T-cell (primary cell): ENCODE measurements around the gene PARS2. TPM values are rescaled to one million over a fixed set of nuclear protein-coding genes. Genes with fewer than 3 reads are reported as not detected.

Experiments
- ATAC-seq, 4 experiments: fragments of 200-7000 bp in 3 of 4; fragments of 150-1000 bp in 1 of 4; cut with Tn5 transposase; replicated peaks in 1 of 4; 1 replicate in 3 of 4; 2 replicates in 1 of 4; pipeline ENCODE4 v1.10.0; 2021; ENCODE audit warnings: moderate library complexity in 3 of 4, mild to moderate bottlenecking in 2 of 4, moderate number of reproducible peaks in 1 of 4
- CTCF ChIA-PET, 2 donors: fragments of 300-600 bp; sonication (Branson Sonifier 250); formaldehyde crosslinking; loops; one replicate each; lab custom pipeline; 2022; ENCODE audit warnings: antibody characterized with exemption in 2 of 2; lab: Charles Lee
- POLR2A ChIA-PET, 2 donors: fragments of 300-600 bp; sonication (Branson Sonifier 250); formaldehyde crosslinking; loops; one replicate each; lab custom pipeline; 2022; ENCODE audit warnings: antibody characterized with exemption in 2 of 2; lab: Charles Lee
- DNase-seq, 35 experiments: peaks; one replicate each; pipeline versions ENCODE4 v3.0.0 to v3.0.0-alpha.2; 2013 to 2023
- H3K27ac ChIP-seq: one replicate; pipeline ENCODE4 v1.5.1; 2013; ENCODE audit warnings: low read length
- H3K27me3 ChIP-seq, 2 experiments: replicated peaks in 1 of 2; 1 replicate in 1 of 2; 2 replicates in 1 of 2; pipeline versions ENCODE4 v1.6.1 to v1.7.0; 2013; ENCODE audit warnings: low read length in 1 of 2, mixed read lengths in 1 of 2; ENCODE audit not compliant: control insufficient read depth in 2 of 2, insufficient read depth in 2 of 2; ENCODE audit errors: extremely low read depth in 1 of 2
- H3K36me3 ChIP-seq, 2 donors: 1 replicate in 1 of 2; 2 replicates in 1 of 2; pipeline versions ENCODE4 v1.6.1 to v1.7.0; 2013; ENCODE audit warnings: low read length in 1 of 2; ENCODE audit not compliant: control insufficient read depth in 2 of 2, insufficient read depth in 1 of 2; ENCODE audit errors: extremely low read depth in 1 of 2
- H3K4me1 ChIP-seq, 2 experiments: 1 replicate in 1 of 2; 2 replicates in 1 of 2; pipeline versions ENCODE4 v1.6.1 to v1.7.0; 2013; ENCODE audit warnings: low read length in 2 of 2, mixed read lengths in 1 of 2; ENCODE audit not compliant: insufficient read depth in 2 of 2, control insufficient read depth in 1 of 2; ENCODE audit errors: extremely low read depth in 1 of 2
- H3K4me3 ChIP-seq, 2 donors: 1 replicate in 1 of 2; 2 replicates in 1 of 2; pipeline versions ENCODE4 v1.5.1 to v1.7.0; 2013; ENCODE audit warnings: mild to moderate bottlenecking in 2 of 2, low read length in 1 of 2, moderate library complexity in 1 of 2; ENCODE audit not compliant: control insufficient read depth in 1 of 2; ENCODE audit errors: extremely low read depth in 1 of 2
- H3K9me3 ChIP-seq: 2 replicates; pipeline ENCODE4 v1.7.0; 2013
- H3K27ac Mint-ChIP-seq, 2 donors: one replicate each; pipeline ENCODE4 v1.8.0; 2020 to 2021; ENCODE audit warnings: mild to moderate bottlenecking in 2 of 2, mixed read lengths in 2 of 2
- H3K27me3 Mint-ChIP-seq, 2 donors: one replicate each; pipeline ENCODE4 v1.8.0; 2021 to 2022; ENCODE audit warnings: mixed read lengths in 2 of 2
- H3K36me3 Mint-ChIP-seq: one replicate; pipeline ENCODE4 v1.8.0; 2021; ENCODE audit warnings: mixed read lengths
- H3K4me1 Mint-ChIP-seq, 3 donors: one replicate each; pipeline ENCODE4 v1.8.0; 2020 to 2022; ENCODE audit warnings: mixed read lengths in 3 of 3, mild to moderate bottlenecking in 1 of 3
- H3K4me3 Mint-ChIP-seq, 3 donors: one replicate each; pipeline ENCODE4 v1.8.0; 2020 to 2022; ENCODE audit warnings: mild to moderate bottlenecking in 3 of 3, mixed read lengths in 3 of 3, moderate library complexity in 3 of 3
- H3K9me3 Mint-ChIP-seq, 3 donors: one replicate each; pipeline ENCODE4 v1.8.0; 2020 to 2022; ENCODE audit warnings: mixed read lengths in 3 of 3
- WGBS: methylation state at CpG from one replicate; pipeline ENCODE4 v1.1.5; 2013; ENCODE audit warnings: missing lambda C conversion rate; ENCODE audit not compliant: insufficient coverage; 5-methylcytosine and 5-hydroxymethylcytosine counted together
- total RNA-seq, 35 experiments: library from RNA in 6 of 35; stranded (reverse) in 6 of 35; fragments of 120-200 nt in 1 of 35; gene quantifications; one replicate each; pipeline versions ENCODE4 v1.2.1 to v1.2.4 and lab custom pipeline; 2013 to 2026

PARS2 gene
- total RNA-seq, 5 donors from 2014 or later (not counting 1 experiment from before 2014, with no cell fraction given) = 0.68 to 6.6 (median 6.0) TPM

DNA sequence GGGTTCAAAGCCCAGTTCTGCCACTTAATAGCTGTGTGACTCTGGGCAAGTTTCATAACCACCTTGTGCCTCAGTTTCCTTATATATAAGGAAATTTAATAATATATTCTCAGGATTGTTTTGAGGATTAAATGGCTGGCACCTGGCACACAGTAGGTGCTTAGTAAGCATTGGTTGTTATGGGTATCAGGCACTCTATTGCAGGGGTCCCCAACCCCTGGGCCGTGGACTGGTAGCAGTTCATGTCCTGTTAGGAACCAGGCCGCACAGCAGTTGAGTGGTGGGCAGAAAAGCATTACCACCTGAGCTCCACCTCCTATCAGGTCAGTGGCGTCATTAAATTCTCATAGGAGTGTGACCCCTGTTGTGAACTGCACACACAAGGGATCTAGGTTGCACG is 18.5 kb downstream of the PARS2 start:
- no peaks in the 10 kb centered on the region for H3K4me1 ChIP-seq
- no peak overlapping the region for H3K4me3 ChIP-seq
- H3K27me3 ChIP-seq = no peaks in the 10 kb centered on the region
- Mint-ChIP-seq H3K36me3 (peaks cover 23% of the 10 kb centered on the region), H3K9me3 (no peaks in the 10 kb centered on the region), H3K4me1 (no peaks in the 10 kb centered on the region), H3K4me3 (no peak overlapping the region), H3K27me3 (no peaks in the 10 kb centered on the region), H3K27ac (no peak overlapping the region)
- DNase-seq = no peak
- WGBS = 97% methylated on average over 3 of the region's 4 CpGs
- CTCF ChIA-PET = no interaction called here
- H3K9me3 ChIP-seq = no peaks in the 10 kb centered on the region
- no peak overlapping the region for H3K27ac ChIP-seq
- ATAC-seq = no peak
- peaks cover 0 to 23% of the 10 kb centered on the region in 2 donors for H3K36me3 ChIP-seq
- POLR2A ChIA-PET = no interaction called here

DNA sequence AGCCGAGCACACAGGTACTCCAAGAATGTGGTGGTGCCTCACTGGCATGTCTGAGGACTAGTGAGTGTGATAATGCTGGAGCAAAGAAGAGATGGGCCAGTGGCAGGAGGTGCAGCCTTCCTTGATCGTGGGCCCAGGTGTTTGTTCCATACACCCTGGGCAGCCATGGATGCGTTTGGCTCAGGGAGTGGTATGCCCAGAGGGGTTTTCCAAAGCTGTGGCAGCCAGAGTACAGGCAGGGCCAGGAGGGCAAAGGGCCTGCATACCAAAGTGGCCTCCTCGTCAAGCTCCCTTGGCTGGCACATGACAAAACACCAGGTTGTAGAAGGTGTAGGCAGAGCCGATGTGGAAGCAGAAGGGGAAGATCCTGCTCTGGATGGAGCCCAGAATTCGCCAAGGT is 19.0 kb downstream of the PARS2 start:
- Histone ChIP-seq H3K27me3 (no peaks in the 10 kb centered on the region), H3K36me3 (peaks cover 0 to 28% of the 10 kb centered on the region in 2 donors), H3K4me1 (no peaks in the 10 kb centered on the region), H3K27ac (no peak overlapping the region), H3K4me3 (no peak overlapping the region), H3K9me3 (no peaks in the 10 kb centered on the region)
- Mint-ChIP-seq H3K9me3 (no peaks in the 10 kb centered on the region), H3K4me3 (no peak overlapping the region), H3K27ac (no peak overlapping the region), H3K36me3 (peaks cover 28% of the 10 kb centered on the region), H3K27me3 (no peaks in the 10 kb centered on the region), H3K4me1 (no peaks in the 10 kb centered on the region)
- 87% methylated on average over 6 of the region's 6 CpGs for WGBS
- ChIA-PET CTCF (no interaction called here), POLR2A (no interaction called here)
- ATAC-seq = no peak
- DNase-seq = no peak

DNA sequence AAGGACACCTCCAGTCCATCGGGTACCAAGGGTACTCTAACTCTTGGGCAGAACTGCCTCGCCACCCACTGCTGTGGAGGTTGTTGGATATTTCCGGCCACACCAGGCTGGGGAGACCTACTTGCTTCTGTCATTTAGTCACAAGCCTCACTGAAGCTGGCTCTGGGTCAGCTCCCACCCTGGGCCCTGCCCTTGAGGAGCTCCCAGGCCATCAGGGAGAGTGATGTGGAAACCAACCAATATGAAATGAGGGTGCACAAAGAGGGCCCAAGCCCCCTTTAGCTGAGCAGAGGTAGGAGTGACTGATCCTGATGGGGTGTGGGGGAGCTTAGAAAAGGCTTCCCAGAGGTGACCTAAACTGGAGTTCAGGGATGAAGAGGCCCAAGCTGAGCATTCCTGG is 19.6 kb downstream of the PARS2 start:
- Mint-ChIP-seq H3K27ac (no peak overlapping the region), H3K9me3 (no peaks in the 10 kb centered on the region), H3K4me1 (no peaks in the 10 kb centered on the region), H3K36me3 (peaks cover 33% of the 10 kb centered on the region), H3K4me3 (no peak overlapping the region), H3K27me3 (no peaks in the 10 kb centered on the region)
- Histone ChIP-seq H3K27ac (no peak overlapping the region), H3K4me1 (no peaks in the 10 kb centered on the region), H3K9me3 (no peaks in the 10 kb centered on the region), H3K36me3 (peaks cover 2 to 34% of the 10 kb centered on the region in 2 donors), H3K27me3 (no peaks in the 10 kb centered on the region), H3K4me3 (no peak overlapping the region)
- no CpG with 5 or more reads among the region's 3 CpGs for WGBS
- ChIA-PET CTCF (no interaction called here), POLR2A (no interaction called here)
- ATAC-seq = no peak
- DNase-seq = no peak

DNA sequence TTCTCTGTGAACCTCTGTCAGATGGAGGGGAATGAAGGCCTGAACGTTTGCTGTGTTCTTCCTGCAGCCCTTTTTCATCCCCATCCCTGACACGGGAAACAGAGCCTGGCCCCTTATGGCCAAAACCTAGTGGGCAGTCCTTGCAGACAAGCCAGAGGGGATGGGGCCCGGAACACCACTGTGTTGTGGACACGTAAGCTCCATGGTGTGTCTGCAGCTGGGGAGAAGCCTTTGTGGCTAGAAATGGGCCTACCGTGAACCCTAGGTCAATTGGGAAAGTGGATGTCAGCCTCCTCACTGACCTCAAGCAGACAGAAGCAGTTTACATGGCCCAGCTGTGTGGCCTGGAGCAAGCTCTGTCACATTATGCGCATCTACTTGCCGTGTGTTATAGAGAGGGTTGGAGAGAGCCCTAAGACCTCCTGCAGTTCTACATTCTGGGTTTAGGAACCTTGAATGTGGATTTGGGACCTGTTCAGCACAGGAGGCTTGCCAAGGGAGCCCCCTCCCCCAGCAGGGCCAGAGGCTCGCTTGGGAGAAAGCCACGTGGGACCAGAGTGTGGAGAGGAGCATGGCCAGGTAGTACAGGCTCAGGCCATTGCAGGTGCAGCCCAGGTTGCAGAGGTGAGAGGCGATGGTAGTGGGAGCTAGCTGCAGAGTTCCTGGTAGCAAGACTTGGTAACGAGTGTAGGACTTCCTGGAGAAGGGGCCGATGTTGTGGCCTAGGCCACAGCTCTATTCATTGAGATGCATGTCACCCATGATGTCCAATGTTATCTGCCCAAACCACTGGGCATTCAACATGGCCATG is 20.7 kb downstream of the PARS2 start:
- peaks cover 5 to 43% of the 10 kb centered on the region in 2 donors for H3K36me3 ChIP-seq
- DNase-seq (no peak), ATAC-seq (no peak)
- POLR2A ChIA-PET = interaction anchor here (0.6 kb wide), 2 partner anchors 18 to 19 kb away, joined by 5 to 7 read pairs; no protein-coding TSS in a partner anchor
- H3K27me3 Mint-ChIP-seq = no peaks in the 10 kb centered on the region
- no peak overlapping the region for H3K4me3 ChIP-seq
- H3K27ac Mint-ChIP-seq = no peak overlapping the region
- H3K36me3 Mint-ChIP-seq = peaks cover 38% of the 10 kb centered on the region
- no peak overlapping the region for H3K4me3 Mint-ChIP-seq
- no peaks in the 10 kb centered on the region for H3K27me3 ChIP-seq
- no peak overlapping the region for H3K27ac ChIP-seq
- CTCF ChIA-PET = interaction anchor here in 1 of 2 donors (0.7 kb wide), 1 partner anchor 13 kb away, joined by 4 read pairs; no protein-coding TSS in a partner anchor
- no peaks in the 10 kb centered on the region for H3K4me1 ChIP-seq
- no peaks in the 10 kb centered on the region for H3K4me1 Mint-ChIP-seq
- no peaks in the 10 kb centered on the region for H3K9me3 Mint-ChIP-seq
- H3K9me3 ChIP-seq = no peaks in the 10 kb centered on the region
- 98% methylated on average over 6 of the region's 12 CpGs for WGBS

DNA sequence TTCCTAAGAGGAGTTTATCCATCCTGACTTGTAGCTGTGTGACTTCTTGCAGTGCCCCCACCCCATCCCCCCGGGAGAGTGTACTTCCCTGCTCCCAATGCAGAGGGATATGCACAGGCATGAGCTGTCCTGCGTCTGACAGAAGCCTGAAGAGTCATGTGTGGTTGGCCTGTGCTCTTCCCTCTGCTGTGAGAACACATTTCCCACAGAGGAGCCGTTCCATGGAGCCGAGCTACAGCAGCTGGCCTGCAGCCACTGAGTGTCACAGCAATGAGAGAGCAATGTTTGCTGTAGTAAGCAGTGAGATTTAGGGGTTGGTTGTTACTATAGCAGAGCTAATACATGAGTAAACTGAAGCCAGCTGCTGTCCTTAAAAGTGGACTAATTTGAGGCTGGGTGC is 22.0 kb downstream of the PARS2 start:
- no peaks in the 10 kb centered on the region for H3K4me1 Mint-ChIP-seq
- no peak for ATAC-seq
- Histone ChIP-seq H3K9me3 (no peaks in the 10 kb centered on the region), H3K27me3 (no peaks in the 10 kb centered on the region), H3K36me3 (peaks cover 5 to 55% of the 10 kb centered on the region in 2 donors), H3K27ac (no peak overlapping the region), H3K4me3 (no peak overlapping the region), H3K4me1 (no peaks in the 10 kb centered on the region)
- peaks cover 49% of the 10 kb centered on the region for H3K36me3 Mint-ChIP-seq
- no peaks in the 10 kb centered on the region for H3K9me3 Mint-ChIP-seq
- no peak overlapping the region for H3K27ac Mint-ChIP-seq
- no peaks in the 10 kb centered on the region for H3K27me3 Mint-ChIP-seq
- ChIA-PET CTCF (no interaction called here), POLR2A (no interaction called here)
- H3K4me3 Mint-ChIP-seq = no peak overlapping the region
- 96% methylated on average over 3 of the region's 4 CpGs for WGBS
- DNase-seq = no peak

DNA sequence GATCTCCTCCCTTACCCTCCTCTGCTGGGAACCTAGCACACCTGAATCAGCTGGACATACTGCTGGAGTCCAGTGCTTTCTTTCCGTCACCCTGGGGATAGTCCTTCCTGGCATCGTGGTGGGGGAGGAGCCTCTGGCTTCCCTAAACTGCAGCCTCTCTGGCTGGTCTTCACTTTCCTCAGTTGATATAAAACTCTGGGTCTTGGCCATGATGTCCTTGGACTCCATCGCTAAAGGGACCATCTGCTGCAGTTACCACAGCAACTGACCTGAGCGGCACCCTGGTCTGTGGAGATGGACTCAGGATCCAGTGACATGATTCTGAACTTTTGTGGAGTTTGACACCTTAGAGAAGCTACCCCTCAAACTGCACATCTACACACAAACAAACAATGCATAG is 22.8 kb downstream of the PARS2 start:
- peaks cover 56% of the 10 kb centered on the region for H3K36me3 Mint-ChIP-seq

More for the DNA sequence above, 22.8 kb downstream of the PARS2 start:
- H3K36me3 ChIP-seq = peaks cover 5 to 62% of the 10 kb centered on the region in 2 donors
- ChIA-PET POLR2A (no interaction called here), CTCF (no interaction called here)
- no peak overlapping the region for H3K4me3 ChIP-seq
- no peak overlapping the region for H3K27ac ChIP-seq
- no peaks in the 10 kb centered on the region for H3K9me3 Mint-ChIP-seq
- H3K9me3 ChIP-seq = no peaks in the 10 kb centered on the region
- no peak for ATAC-seq
- 93% methylated on average over 2 of the region's 4 CpGs for WGBS
- H3K4me3 Mint-ChIP-seq = no peak overlapping the region
- no peaks in the 10 kb centered on the region for H3K27me3 Mint-ChIP-seq
- no peak overlapping the region for H3K27ac Mint-ChIP-seq
- no peaks in the 10 kb centered on the region for H3K4me1 ChIP-seq
- no peaks in the 10 kb centered on the region for H3K27me3 ChIP-seq
- no peak for DNase-seq
- H3K4me1 Mint-ChIP-seq = no peaks in the 10 kb centered on the region
